OCI-LY7 (cell line): Measurements from ENCODE around the gene CYTH3.
"Not testable (repeated sequence)": the region's sequence is repeated elsewhere in the genome, so short reads cannot be mapped to it uniquely, and the experiment has no call there.

Experiments used
- CTCF ChIP-seq: fragments of 200-600 bp; sonication (generic); conservative IDR thresholded peaks from 2 replicates; pipeline ENCODE4 v1.5.1; 2014; ENCODE audit warnings: mild to moderate bottlenecking, antibody characterized with exemption, low read length, moderate library complexity, mixed read lengths
- EZH2phosphoT487 ChIP-seq: fragments of 200-600 bp; sonication (generic); IDR thresholded peaks from 2 replicates; pipeline ENCODE4 v1.6.1; 2018; ENCODE audit warnings: low read depth, borderline replicate concordance, mild to moderate bottlenecking, mixed run types, antibody characterized with exemption, low read length, moderate library complexity, mixed read lengths

GRCh38 chr7:6151527-6151926 lies 120.9 kb downstream of the CYTH3 start:
- not testable (repeated sequence) for TF ChIP-seq CTCF, EZH2phosphoT487
